ENCODE data around the gene PPP1R1B. TPM values are rescaled to one million over a fixed set of nuclear protein-coding genes. Genes with fewer than 3 reads are reported as not detected.

The PPP1R1B gene
- total and polyA plus RNA-seq, 9 of the 15 experiments (the other 6 are each of a cell fraction or from before 2014, with no cell fraction given), result 0.07 to 0.18 (median 0.10) TPM; not detected in 4

DNA sequence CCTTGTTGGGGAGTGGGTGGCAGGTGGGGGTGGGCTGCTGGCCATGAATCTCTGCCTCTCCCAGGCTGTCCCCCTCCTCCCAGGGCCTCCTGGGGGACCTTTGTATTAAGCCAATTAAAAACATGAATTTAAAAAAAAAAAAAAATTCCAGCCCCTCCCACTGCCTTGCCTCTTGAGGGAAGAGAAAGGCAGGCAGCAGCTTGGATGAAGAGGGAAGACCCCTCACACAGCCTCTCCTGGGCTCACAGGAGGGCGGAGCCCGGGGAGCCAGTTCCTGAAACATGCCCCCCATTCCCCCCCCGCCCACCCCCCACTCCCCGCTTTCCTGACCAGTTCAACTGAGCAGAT is 36.6 kb downstream of the PPP1R1B start (continued):
- TF ChIP-seq, protein P1, sequence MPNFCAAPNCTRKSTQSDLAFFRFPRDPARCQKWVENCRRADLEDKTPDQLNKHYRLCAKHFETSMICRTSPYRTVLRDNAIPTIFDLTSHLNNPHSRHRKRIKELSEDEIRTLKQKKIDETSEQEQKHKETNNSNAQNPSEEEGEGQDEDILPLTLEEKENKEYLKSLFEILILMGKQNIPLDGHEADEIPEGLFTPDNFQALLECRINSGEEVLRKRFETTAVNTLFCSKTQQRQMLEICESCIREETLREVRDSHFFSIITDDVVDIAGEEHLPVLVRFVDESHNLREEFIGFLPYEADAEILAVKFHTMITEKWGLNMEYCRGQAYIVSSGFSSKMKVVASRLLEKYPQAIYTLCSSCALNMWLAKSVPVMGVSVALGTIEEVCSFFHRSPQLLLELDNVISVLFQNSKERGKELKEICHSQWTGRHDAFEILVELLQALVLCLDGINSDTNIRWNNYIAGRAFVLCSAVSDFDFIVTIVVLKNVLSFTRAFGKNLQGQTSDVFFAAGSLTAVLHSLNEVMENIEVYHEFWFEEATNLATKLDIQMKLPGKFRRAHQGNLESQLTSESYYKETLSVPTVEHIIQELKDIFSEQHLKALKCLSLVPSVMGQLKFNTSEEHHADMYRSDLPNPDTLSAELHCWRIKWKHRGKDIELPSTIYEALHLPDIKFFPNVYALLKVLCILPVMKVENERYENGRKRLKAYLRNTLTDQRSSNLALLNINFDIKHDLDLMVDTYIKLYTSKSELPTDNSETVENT (CRISPR knock-in tag; IDR thresholded peaks at IDR 0.05), result no peak
- TF ChIP-seq ZBTB7A (IDR thresholded peaks at IDR 0.05; ENCODE audit: borderline replicate concordance, control insufficient read depth, low read depth, low read length), result peak; percentile 46; the same call in 1 of the 2 replicates
- TF ChIP-seq, protein P2, sequence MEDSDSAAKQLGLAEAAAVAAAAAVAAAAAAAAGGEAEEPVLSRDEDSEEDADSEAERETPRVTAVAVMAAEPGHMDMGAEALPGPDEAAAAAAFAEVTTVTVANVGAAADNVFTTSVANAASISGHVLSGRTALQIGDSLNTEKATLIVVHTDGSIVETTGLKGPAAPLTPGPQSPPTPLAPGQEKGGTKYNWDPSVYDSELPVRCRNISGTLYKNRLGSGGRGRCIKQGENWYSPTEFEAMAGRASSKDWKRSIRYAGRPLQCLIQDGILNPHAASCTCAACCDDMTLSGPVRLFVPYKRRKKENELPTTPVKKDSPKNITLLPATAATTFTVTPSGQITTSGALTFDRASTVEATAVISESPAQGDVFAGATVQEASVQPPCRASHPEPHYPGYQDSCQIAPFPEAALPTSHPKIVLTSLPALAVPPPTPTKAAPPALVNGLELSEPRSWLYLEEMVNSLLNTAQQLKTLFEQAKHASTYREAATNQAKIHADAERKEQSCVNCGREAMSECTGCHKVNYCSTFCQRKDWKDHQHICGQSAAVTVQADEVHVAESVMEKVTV (CRISPR knock-in tag; IDR thresholded peaks at IDR 0.05), result no peak
- TF ChIP-seq, protein P3, sequence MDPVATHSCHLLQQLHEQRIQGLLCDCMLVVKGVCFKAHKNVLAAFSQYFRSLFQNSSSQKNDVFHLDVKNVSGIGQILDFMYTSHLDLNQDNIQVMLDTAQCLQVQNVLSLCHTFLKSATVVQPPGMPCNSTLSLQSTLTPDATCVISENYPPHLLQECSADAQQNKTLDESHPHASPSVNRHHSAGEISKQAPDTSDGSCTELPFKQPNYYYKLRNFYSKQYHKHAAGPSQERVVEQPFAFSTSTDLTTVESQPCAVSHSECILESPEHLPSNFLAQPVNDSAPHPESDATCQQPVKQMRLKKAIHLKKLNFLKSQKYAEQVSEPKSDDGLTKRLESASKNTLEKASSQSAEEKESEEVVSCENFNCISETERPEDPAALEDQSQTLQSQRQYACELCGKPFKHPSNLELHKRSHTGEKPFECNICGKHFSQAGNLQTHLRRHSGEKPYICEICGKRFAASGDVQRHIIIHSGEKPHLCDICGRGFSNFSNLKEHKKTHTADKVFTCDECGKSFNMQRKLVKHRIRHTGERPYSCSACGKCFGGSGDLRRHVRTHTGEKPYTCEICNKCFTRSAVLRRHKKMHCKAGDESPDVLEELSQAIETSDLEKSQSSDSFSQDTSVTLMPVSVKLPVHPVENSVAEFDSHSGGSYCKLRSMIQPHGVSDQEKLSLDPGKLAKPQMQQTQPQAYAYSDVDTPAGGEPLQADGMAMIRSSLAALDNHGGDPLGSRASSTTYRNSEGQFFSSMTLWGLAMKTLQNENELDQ (CRISPR knock-in tag; IDR thresholded peaks at IDR 0.05; ENCODE audit: borderline replicate concordance), result no peak
- no peak for TF ChIP-seq RBM22 (IDR thresholded peaks at IDR 0.05; ENCODE audit: low read depth, low read length, poor library complexity, severe bottlenecking)
